NCI-H774 (cell line): Measurements from ENCODE around the gene TMEM126B.
"Not testable (repeated sequence)": the region's sequence is repeated elsewhere in the genome, so short reads cannot be mapped to it uniquely, and the experiment has no call there.

ENCODE experiments used
- DNase-seq: peaks from one replicate; lab custom pipeline; 2025; lab: John Stamatoyannopoulos, UW

TMEM126B gene

DNA sequence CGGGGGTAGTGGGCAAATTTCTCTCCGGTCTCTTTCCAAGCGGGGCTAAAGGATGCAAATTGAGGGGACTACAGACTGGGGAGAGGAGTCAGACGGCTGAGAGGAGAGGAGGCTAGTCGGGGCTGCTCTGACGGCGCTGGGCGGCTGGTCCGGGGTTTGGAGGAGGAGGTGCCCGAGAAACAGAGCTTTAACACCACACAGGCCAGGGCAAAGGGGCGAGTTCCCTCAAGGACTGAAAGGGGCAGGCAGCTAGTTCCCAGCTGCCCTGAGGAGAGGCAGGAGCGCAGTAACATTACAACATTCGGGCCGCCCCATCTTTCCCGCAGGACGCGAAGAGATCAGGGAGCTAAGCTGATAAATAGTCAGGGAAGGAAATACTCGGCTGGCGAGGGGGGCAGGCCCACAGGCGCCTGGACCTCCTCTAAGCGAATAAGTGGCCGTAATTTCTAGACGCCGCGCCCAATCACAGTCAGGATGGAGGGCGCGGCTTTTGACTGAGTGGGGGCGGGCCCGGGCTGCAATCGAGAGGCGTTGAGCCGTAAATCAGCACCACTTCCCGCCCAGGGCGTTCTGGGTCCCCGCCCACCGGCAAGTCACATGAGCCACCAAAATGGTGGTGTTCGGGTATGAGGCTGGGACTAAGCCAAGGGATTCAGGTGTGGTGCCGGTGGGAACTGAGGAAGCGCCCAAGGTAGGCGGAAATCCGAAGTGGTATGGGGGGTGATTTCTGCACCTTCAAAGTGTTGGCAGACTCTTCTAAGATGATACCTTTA is at the start of gene TMEM126B:
Gene TMEM126B (plus strand): TSS at position 596 of the 773 bp plus-strand sequence. CDS start 15 bp downstream, at position 611.
- peak; percentile 99 for DNase-seq

DNA sequence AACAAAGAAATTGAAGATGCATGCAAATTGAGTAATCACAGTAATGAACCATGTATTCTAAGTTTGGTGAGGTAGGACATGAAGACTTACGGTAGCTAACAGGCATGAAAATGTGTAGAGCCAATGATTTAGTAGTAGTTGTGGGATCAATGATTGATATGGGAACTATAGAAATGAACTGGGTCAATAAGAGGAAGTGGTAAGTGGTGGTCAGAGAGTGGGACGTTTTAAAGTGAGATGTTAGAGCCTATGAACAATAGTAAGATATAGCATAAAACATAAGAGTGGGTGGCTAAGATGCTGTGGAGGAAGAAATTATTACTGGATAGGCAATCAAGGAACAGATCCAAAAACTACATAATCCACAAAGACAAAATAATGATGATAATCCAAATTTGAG is 46.3 kb upstream of the TMEM126B start:
- DNase-seq: no peak

DNA sequence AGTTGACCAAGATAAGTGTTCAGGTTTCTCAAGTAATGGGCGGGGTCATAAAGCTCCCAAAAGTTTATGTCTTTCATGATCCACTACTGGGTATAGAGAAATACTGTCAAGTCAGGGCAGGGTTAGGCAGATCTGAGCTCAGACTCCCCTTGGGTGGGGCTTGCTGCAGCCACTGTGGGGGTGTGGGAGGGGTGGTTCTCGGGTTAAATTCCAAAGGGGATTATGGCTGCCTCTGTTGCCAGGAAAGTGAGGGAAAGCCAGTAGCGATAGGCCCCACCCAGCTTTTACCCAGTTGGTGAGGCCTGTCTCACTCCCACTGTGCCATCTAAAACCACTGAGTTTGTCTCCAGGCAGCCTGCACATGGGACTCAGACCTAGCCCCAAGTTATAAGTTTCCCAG is 39.0 kb upstream of the TMEM126B start:
- no peak for DNase-seq

DNA sequence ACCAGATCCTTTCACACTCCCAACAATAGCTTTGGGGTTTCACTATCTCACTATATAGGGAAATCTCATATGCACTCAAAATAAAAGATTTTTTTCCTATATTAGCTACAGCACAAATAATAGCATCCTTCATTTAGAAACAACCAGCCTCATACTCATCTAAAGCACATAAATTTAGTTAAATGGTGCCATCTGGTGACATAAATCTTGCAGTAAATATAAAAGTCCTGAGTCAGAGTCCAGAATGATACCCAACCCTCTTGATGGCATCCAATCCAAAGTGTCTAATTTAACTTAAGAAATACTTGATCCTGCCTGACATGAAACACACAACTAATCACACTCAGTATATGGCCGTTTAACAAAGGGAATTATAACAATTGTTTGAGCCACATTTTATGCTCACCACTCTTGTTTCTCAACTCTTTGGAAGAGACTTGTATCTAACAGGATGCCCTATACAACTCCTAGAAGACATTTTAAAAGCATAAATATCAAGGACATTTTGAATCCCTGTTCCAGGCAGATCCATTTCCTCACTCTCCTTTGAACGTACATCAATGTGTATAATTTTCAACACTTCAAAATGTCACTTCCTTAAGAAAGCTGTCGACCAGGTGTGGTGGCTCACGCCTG is 37.4 kb upstream of the TMEM126B start:
- DNase-seq: peak; percentile 35

DNA sequence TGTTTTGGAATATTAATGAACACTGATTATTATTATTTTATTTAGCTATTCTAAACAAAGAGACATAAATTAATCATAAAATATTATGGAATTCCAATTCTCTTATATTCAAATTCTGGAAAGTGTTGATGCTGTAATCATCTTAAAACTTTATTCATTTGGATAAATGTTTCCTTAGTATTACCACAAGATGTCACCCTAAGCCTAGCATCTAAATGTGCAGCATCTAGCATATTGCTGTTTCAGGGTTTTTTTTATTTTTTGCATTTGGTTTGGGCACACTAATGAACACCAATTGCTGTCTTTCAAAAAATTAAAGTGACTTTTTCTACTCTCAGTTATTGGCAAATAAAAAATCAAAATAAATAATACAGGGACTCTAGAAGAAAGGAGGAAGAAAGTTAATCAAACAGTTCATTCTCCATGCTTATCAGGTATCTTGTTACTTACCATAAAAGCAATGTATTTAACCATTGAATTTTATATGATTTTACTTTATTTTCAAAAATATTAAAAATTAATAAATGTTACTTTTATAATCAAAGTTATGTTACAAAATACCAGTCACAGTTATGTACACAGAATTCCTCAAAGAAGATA is 33.0 kb upstream of the TMEM126B start:
- peak; percentile 44 for DNase-seq

DNA sequence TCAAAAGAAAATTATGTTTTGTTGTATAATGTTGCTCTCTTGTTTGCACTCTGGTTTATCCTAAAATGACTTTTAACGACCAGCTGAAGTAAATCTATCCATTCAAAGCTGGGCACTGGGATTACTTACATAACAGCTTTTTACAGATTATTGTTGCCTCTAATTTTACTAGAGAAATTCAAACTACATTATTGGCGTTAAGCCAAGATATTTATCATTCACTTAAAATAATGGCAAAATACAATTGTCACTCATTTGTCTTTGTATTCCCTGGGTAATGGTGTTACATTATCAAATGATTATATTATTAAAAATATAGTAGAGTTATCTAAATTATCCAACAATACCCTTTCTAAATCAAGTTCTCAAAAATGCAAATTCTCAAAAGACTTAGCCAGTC is 31.5 kb upstream of the TMEM126B start:
- DNase-seq: no peak

DNA sequence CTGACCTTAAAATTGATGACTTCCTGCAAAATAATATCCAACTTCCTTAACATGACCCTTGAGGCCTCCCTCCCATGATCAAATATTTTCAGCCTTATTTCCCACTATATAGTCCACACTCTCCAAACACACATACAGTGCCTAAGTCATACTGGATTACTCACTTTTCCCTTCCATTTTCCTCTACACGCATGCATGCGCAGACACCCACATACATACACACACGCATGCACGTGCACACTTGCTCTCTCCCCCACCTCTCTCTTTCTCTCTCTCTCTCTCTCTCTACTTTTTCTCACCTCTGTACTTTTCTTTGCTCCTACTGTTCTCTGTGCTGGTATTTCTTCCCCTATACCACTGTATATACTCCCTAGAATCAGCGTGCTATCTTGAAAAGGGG is 29.3 kb upstream of the TMEM126B start:
- no peak for DNase-seq

DNA sequence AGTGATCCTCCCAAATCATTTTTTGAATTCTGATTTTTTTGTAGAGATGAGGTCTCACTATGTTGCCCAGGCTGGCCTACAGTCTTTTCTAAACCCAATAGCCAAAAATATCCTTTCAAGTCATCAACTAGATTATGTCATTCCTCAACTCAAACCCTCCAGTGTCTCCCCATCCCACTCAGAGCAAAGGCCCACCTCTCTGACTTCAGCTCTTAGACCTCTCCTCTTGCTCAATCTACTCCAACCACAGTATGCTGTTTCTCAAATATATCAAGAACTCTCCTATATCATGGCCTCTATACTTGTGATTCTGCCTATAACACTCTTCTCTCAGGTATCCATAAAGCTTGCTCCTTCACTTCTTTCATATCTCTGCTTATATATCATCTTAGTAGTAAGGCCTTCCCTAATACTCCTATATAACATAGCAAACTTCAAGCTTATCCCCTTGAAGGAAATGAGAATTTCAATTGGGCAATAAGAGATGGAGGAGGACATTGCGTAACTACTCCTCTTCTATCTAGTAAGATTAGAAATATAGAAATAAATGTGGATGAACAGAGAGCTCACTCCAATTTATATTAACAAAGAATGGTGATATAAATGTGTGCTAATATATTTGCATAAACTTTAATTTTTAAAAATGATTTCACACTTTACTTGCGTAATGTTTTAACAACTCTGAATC is 25.7 kb upstream of the TMEM126B start:
- no peak for DNase-seq

DNA sequence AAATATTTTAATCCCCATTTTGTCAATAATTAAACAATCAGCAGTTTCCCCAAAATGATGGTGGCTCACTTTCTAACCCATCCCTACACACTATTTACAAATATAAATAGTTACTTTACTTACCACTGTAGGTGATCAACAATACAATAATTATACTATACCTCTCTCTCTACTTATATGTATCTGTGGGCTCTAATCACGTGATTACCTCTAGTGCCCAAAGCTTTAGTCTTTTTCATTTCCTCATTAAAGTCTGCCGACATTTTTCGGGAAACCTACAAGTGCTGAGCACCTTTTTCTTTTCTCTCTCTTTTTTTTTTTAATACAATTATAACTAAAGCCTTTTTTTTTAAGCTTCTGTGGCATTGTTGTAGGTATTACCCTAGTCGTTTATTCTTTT is 25.2 kb upstream of the TMEM126B start:
- no peak for DNase-seq

DNA sequence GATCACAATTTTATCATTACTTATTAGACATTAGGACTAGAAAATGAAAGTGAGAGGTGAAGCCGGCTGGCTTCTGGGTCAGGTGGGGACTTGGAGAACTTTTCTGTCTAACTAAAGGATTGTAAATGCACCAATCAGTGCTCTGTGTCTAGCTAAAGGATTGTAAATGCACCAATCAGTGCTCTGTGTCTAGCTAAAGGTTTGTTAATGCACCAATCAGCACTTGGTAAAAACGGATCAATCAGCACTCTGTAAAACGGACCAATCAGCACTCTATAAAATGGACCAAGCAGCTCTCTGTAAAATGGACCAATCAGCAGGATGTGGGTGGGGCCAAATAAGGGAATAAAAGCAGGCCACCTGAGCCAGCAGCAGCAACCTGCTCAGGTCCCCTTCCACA is 22.2 kb upstream of the TMEM126B start:
- DNase-seq: not testable (repeated sequence)

DNA sequence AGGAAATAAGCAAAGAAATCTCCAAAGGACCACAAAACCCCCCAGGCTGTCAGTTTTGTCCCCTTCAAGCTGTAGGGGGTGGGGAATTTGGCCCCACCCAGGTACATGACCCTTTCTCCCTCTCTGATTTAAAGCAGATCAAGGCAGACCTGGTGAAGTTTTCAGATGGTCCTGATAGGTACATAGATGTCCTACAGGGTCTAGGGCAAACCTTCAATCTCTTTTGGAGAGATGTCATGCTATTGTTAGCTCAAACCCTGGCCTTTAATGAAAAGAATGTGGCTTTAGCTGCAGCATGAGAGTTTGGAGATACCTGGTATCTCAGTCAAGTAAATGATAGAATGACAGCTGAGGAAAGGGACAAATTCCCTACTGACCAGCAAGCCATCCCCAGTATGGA is 19.8 kb upstream of the TMEM126B start:
- not testable (repeated sequence) for DNase-seq

DNA sequence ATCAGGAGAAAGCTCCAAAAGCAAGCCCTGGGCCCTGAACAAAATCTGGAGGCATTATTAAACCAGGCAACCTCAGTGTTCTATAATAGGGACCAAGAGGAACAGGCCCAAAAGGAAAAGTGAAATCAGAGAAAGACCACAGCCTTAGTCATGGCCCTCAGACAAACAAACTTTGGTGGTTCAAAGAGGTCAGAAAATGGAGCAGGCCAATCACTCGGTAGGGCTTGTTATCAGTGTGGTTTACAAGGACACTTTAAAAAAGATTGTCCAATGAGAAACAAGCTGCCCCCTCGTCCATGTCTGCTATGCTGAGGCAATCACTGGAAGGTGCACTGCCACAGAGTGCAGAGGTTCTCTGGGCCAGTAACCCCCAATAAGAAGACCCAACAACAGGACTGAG is 19.1 kb upstream of the TMEM126B start:
- DNase-seq: not testable (repeated sequence)

DNA sequence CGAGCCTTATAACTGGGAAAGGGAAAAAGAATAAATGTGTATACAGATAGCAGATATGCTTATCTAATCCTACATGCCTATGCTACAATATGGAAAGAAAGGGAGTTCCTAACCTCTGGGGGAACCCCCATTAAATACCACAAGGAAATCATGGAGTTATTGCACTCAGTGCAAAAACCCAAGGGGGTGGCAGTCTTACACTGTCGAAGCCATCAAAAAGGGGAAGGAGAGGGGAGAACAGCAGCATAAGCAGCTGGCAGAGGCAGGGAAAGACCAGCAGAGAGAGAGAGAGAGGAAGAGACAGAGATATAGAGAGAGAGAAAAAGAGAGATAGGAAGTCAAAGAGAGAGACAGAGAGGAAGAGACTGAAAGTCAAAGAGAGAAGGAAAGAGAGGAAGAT is 16.8 kb upstream of the TMEM126B start:
- not testable (repeated sequence) for DNase-seq

DNA sequence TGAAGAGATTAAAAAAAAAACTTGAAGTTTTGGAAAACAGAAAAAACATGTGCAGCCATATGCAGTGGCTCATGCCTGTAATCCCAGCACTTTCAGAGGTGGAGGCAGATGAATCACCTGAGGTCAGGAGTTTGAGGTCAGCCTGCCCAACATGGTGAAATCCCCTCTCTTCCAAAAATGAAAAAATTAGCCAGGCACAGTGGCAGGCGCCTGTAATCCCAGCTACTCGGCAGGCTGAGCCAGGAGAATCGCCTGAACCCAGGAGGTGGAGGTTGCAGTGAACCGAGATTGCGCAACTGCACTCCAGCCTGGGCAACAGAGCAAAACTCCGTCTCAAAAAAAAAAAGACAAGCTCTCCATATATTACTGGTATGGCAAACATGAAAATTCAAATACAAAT is 8.9 kb upstream of the TMEM126B start:
- DNase-seq: no peak

DNA sequence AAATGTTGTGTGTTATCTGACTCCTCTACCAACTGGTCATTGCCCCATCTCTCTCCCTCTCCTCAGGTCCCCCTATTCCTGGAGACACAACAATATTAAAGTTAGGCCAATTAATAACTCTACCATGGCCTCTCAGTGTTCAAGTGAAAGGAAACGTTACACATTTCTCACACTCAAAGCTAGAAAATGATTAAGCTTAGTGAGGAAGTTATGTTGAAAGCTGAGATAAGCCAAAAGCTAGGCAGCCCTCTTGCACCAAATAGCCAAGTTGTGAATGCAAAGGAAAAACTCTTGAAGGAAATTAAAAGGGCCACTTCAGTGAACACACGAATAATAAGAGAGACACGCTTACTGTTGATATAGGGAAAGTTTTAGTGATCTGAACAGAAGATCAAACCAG is 8.1 kb upstream of the TMEM126B start:
- DNase-seq: no peak

DNA sequence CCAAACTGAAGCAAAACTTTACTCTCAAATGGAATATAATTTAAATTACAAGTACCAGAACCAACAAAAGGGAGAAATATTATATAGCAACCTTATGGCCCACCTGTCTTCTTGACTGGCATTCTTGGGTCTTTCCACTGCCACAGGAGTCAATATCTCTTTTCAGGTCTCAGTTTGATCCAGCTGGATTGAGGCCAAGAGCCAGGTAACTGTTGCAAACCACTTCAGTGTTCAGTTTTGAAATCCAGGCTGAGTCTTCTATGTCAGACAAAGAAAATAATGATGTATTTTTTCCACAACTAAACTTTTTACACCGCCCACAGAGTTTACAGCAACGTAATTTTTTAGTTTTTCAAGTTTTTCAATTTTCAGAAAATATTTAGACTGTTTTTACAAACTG is 1.9 kb upstream of the TMEM126B start:
- peak; percentile 9 for DNase-seq

DNA sequence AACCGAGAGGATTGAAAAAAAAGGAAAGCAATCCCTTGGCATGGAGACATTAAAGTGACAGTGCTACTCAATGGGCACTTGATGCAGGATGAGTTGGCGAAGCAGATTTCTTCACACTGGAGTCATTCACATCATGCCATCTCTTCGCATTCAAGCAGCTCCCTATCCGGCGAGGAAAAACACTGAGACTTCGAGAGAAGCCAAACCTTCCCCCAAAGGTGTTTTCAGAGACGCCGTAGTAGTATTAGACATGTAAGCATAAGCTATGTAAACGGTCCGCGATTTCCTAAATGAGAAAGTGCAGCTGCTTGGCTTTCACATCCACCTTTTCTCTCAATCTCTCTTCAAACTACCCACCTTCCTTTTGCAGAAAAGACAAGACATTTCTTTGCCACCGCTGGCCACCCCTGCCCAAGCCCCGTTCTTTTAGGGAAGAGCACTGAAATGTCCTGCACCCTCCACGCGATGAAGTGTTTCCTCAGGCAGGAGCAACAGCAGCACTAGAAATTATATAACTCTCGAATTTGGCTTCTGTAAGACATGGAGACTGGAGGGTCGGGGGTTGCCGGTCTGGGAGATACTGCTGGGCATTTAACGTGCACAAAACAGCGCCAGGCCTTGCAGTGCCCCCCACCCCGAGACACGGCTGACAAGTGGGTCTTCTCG is 928 bp upstream of the TMEM126B start, which contains the start of gene DLG2:
Gene DLG2 (minus strand): TSS at position 13 of the 666 bp plus-strand sequence.
- no peak for DNase-seq

DNA sequence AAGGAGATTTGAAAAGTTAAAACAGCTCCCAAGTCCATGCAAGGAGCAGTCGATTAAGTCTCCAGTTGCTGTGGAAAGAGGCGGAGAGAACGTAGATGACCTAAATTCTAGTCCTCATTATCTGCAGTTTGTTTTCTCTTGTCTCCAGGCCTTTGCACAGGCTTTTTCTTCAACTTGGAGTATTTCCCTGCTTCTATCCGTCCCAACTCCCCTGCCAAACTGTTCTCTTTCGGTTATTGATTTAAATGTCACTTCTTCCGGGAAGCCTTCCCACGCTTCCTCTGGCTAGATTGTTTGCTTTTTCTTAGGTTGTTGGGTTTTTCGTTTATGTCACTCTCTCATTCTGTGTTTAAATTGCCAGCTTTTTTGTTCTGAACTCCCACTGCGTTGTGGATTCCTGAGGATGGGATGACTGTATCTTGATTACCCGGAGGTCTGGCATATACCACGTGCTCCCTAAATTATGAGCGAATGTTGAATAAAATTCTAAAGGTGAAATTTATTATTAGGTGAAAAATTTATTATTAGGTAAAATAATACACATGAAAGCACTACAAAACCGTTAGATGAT is 463 bp downstream of the TMEM126B start:
- DNase-seq: no peak

DNA sequence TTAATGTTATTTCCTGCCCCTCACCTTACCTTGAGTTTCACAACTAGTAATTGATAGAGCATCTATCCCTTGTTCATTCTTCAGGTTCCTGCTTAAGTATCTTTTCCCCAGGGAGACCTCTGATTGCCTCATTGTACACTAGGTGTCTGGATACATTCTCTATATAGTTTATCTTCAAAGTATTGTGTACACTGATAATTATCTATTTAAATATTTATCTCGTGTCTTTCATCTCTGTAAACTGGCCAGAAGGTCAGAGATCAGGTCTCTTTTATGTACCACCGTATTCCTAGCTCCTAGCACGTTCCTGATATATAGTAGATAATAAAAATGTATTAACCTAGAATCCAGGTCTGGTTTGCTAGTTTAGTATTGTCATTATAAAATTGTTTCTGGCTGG is 6.4 kb downstream of the TMEM126B start:
- DNase-seq: no peak

DNA sequence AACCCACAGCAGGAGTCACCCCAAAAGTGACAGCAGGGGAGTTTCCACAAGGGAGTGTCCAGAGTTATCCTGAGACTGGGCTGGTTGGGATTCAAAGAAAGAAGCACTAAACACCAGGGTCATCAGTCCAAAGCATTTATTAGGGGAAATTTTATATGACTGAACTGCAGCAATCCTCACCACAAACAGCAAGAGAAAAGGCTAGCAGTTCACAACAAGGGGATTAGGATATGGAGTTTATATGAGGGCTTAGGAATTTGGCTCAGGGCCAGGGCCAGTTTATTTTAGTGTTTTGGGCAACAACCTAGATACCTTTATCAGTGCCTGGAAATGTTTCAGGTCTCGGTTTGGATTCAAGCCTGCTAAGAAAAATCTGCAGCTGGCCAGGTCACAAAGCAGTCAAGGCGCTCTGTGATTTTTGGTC is 14.8 kb downstream of the TMEM126B start:
- no peak for DNase-seq

DNA sequence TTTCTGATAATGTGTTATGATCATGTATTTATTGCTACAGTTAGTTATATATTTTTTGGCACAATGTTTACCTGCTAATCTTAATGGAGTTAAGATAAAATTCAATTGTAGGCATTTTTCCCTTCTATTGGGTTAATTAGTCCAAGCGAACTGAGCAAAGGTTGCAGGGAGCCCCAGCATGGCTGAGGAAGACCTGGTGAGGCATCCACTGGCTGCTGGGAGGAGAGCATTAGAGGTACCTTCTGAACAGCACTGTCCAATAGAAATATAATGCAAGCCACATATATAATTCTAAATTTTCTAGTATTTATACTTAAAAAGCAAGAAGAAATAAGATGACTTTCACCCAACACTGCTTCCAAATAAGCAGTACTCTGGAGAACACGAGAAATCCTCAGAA is 18.7 kb downstream of the TMEM126B start:
- DNase-seq: no peak
